H9 (cell line): ENCODE data around the gene CCR9. TPM values are rescaled to one million over a fixed set of nuclear protein-coding genes. Genes with fewer than 3 reads are reported as not detected.

Experiments
- DNase-seq: peaks from one replicate; pipeline ENCODE4 v3.0.0-alpha.2; 2017
- H2AFZ ChIP-seq: one replicate; pipeline ENCODE4 v1.6.1; 2013; ENCODE audit warnings: mild to moderate bottlenecking, low read length, control low read depth, moderate library complexity
- H2AK5ac ChIP-seq: 2 replicates; pipeline ENCODE4 v1.6.1; 2013; ENCODE audit warnings: low read length, control low read depth, mixed read lengths; ENCODE audit not compliant: insufficient read length
- H2BK120ac ChIP-seq: one replicate; pipeline ENCODE4 v1.6.1; 2013; ENCODE audit warnings: low read depth, mild to moderate bottlenecking, low read length, control low read depth, inconsistent platforms; ENCODE audit not compliant: poor library complexity, severe bottlenecking
- H2BK12ac ChIP-seq: 2 replicates; pipeline ENCODE4 v1.6.1; 2013; ENCODE audit warnings: low read length, control low read depth, mixed read lengths, low read depth; ENCODE audit not compliant: insufficient read length
- H2BK15ac ChIP-seq: 2 replicates; pipeline ENCODE4 v1.6.1; 2013; ENCODE audit warnings: low read depth, low read length, control low read depth
- H2BK20ac ChIP-seq: one replicate; pipeline ENCODE4 v1.6.1; 2013; ENCODE audit warnings: low read depth, mild to moderate bottlenecking, low read length, control low read depth, inconsistent platforms; ENCODE audit not compliant: poor library complexity, severe bottlenecking
- H2BK5ac ChIP-seq: 2 replicates; pipeline ENCODE4 v1.6.1; 2013; ENCODE audit warnings: low read length, control low read depth, mixed read lengths; ENCODE audit not compliant: insufficient read length
- H3K14ac ChIP-seq: 2 replicates; pipeline ENCODE4 v1.6.1; 2013; ENCODE audit warnings: low read length, control low read depth; ENCODE audit not compliant: insufficient read depth
- H3K18ac ChIP-seq: 2 replicates; pipeline ENCODE4 v1.6.1; 2013; ENCODE audit warnings: low read depth, mild to moderate bottlenecking, mixed read lengths, low read length, control low read depth; ENCODE audit not compliant: insufficient read length
- H3K23ac ChIP-seq: 2 replicates; pipeline ENCODE4 v1.6.1; 2013; ENCODE audit warnings: low read length, control low read depth, mixed read lengths, low read depth; ENCODE audit not compliant: insufficient read length
- H3K23me2 ChIP-seq: 2 replicates; pipeline ENCODE4 v1.6.1; 2013; ENCODE audit warnings: low read depth, mild to moderate bottlenecking, mixed read lengths, low read length, control low read depth; ENCODE audit not compliant: insufficient read length, poor library complexity, severe bottlenecking
- H3K27ac ChIP-seq: 2 replicates; pipeline ENCODE4 v1.5.1; 2013; ENCODE audit warnings: low read length, control low read depth, mixed read lengths, low read depth; ENCODE audit not compliant: insufficient read length
- H3K27me3 ChIP-seq: 2 replicates; pipeline ENCODE4 v1.6.1; 2013; ENCODE audit warnings: low read length, control low read depth, inconsistent platforms; ENCODE audit not compliant: insufficient read depth
- H3K4ac ChIP-seq: 2 replicates; pipeline ENCODE4 v1.6.1; 2013; ENCODE audit warnings: low read depth, mild to moderate bottlenecking, control low read depth, inconsistent platforms, low read length, moderate library complexity
- H3K4me1 ChIP-seq: 2 replicates; pipeline ENCODE4 v1.6.1; 2013; ENCODE audit warnings: low read length, control low read depth, inconsistent platforms; ENCODE audit not compliant: insufficient read depth
- H3K4me2 ChIP-seq: 2 replicates; pipeline ENCODE4 v1.6.1; 2013; ENCODE audit warnings: low read length, control low read depth, mixed read lengths; ENCODE audit not compliant: insufficient read length, insufficient read depth
- H3K56ac ChIP-seq: 2 replicates; pipeline ENCODE4 v1.6.1; 2013; ENCODE audit warnings: low read depth, mild to moderate bottlenecking, mixed read lengths, low read length, control low read depth; ENCODE audit not compliant: insufficient read length
- H3K79me1 ChIP-seq: 2 replicates; pipeline ENCODE4 v1.6.1; 2013; ENCODE audit warnings: low read depth, mild to moderate bottlenecking, moderate library complexity, low read length, control low read depth, inconsistent platforms; ENCODE audit not compliant: insufficient read depth, poor library complexity, severe bottlenecking
- H3K79me2 ChIP-seq: 2 replicates; pipeline ENCODE4 v1.6.1; 2013; ENCODE audit warnings: low read length, control low read depth, inconsistent platforms; ENCODE audit not compliant: insufficient read depth
- H3K9ac ChIP-seq: 2 replicates; pipeline ENCODE4 v1.6.1; 2013; ENCODE audit warnings: low read length, control low read depth, mixed read lengths; ENCODE audit not compliant: insufficient read length; ENCODE audit errors: extremely low read depth
- H3K9me3 ChIP-seq: one replicate; pipeline ENCODE4 v1.6.1; 2013; ENCODE audit warnings: low read depth, low read length, inconsistent platforms; ENCODE audit not compliant: control insufficient read depth
- H3T11ph ChIP-seq: one replicate; pipeline ENCODE4 v1.6.1; 2013; ENCODE audit warnings: mild to moderate bottlenecking, low read length, control low read depth, inconsistent platforms
- H4K20me1 ChIP-seq: one replicate; pipeline ENCODE4 v1.6.1; 2013; ENCODE audit not compliant: control insufficient read depth, insufficient read length, insufficient read depth
- H4K5ac ChIP-seq: 2 replicates; pipeline ENCODE4 v1.6.1; 2013; ENCODE audit warnings: low read depth, mild to moderate bottlenecking, mixed read lengths, low read length, control low read depth; ENCODE audit not compliant: insufficient read length
- H4K8ac ChIP-seq: replicated peaks from 2 replicates; pipeline ENCODE4 v1.6.1; 2013; ENCODE audit warnings: low read length, control low read depth, mixed read lengths, low read depth; ENCODE audit not compliant: insufficient read length
- H4K91ac ChIP-seq: 2 replicates; pipeline ENCODE4 v1.6.1; 2013; ENCODE audit warnings: low read depth, mild to moderate bottlenecking, moderate library complexity, mixed read lengths, low read length, control low read depth; ENCODE audit not compliant: insufficient read length
- H3K27ac Mint-ChIP-seq, 3 experiments: 2 replicates in 2 of 3; 3 replicates in 1 of 3; pipeline ENCODE4 v1.8.0; 2020 to 2021; ENCODE audit warnings: mixed read lengths in 3 of 3, mild to moderate bottlenecking in 1 of 3, moderate library complexity in 1 of 3
- H3K27me3 Mint-ChIP-seq: 2 replicates; pipeline ENCODE4 v1.8.0; 2021; ENCODE audit warnings: low read depth, mild to moderate bottlenecking, moderate library complexity, mixed read lengths
- H3K36me3 Mint-ChIP-seq, 3 experiments: 2 replicates in 2 of 3; 3 replicates in 1 of 3; pipeline ENCODE4 v1.8.0; 2020 to 2021; ENCODE audit warnings: low read depth in 3 of 3, mixed read lengths in 3 of 3; ENCODE audit not compliant: insufficient read depth in 1 of 3
- H3K4me1 Mint-ChIP-seq, 2 experiments: 2 replicates each; pipeline ENCODE4 v1.8.0; 2020; ENCODE audit warnings: mixed read lengths in 2 of 2
- H3K4me3 Mint-ChIP-seq, 2 experiments: 2 replicates in 1 of 2; 3 replicates in 1 of 2; pipeline ENCODE4 v1.8.0; 2020 to 2021; ENCODE audit warnings: mild to moderate bottlenecking in 2 of 2, mixed read lengths in 2 of 2, moderate library complexity in 1 of 2
- H3K9me3 Mint-ChIP-seq, 2 experiments: 2 replicates in 1 of 2; 3 replicates in 1 of 2; pipeline ENCODE4 v1.8.0; 2020; ENCODE audit warnings: mild to moderate bottlenecking in 2 of 2, mixed read lengths in 2 of 2, moderate library complexity in 1 of 2
- WGBS: extraction: QIAGEN DNeasy Blood & Tissue Kit; methylation state at CpG from one replicate; pipeline ENCODE4 v1.1.7; 2013; ENCODE audit warnings: missing lambda C conversion rate, low lambda C conversion rate, mixed read lengths; ENCODE audit not compliant: insufficient read length; ENCODE audit errors: extremely low coverage; 5-methylcytosine and 5-hydroxymethylcytosine counted together
- total RNA-seq: library from RNA; stranded (reverse); gene quantifications from 2 replicates; pipeline ENCODE4 v1.2.1, GENCODE V29; 2021
- TF ChIP-seq, protein P1 (sequence below): fragments of 200-600 bp; sonication (generic); conservative IDR thresholded peaks from 3 replicates; pipeline ENCODE4 v1.8.0; 2021; ENCODE audit warnings: antibody characterized with exemption, mild to moderate bottlenecking

The CCR9 gene
- total RNA-seq, 1 experiment from 2014 or later = not detected

DNA sequence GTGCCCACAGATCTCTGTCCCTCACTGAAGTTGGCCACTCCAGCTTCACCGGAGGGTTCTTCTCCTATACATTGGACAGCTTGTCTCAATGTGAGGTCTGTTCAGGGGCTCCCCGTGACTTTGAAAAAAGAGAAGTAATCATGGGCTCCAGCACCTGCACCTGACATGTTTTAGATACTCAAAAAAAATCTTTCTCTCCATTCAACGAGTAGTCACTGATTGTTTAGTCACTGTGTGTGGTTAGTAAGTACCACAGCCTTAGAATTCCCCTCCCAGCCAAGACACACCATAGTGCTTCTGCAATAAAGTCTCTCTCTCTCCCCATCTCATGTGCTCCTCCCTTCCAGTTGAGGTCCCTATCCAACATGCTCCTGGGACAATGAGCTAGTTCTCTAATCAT, 18.6 kb downstream of the CCR9 start:
- WGBS = no CpG with 5 or more reads among the region's 3 CpGs
- no peaks in the 10 kb centered on the region for H3K4me1 Mint-ChIP-seq
- H3K27ac Mint-ChIP-seq = no peak overlapping the region

More for the DNA sequence above, 18.6 kb downstream of the CCR9 start:
- no peak overlapping the region for H2BK20ac ChIP-seq
- Mint-ChIP-seq H3K27me3 (peaks cover 12% of the 10 kb centered on the region), H3K4me3 (no peak overlapping the region), H3K36me3 (no peaks in the 10 kb centered on the region; a peak in 1 of 7 replicates), H3K9me3 (no peaks in the 10 kb centered on the region)
- H3K4ac ChIP-seq = no peak overlapping the region
- no peak overlapping the region for H2BK15ac ChIP-seq
- no peaks in the 10 kb centered on the region for H3K4me1 ChIP-seq
- no peak overlapping the region for H2AFZ ChIP-seq
- H3K9me3 ChIP-seq = no peaks in the 10 kb centered on the region
- H2BK12ac ChIP-seq = no peak overlapping the region
- H3K23ac ChIP-seq = no peak overlapping the region
- no peak overlapping the region for H2AK5ac ChIP-seq
- H3K14ac ChIP-seq = no peak overlapping the region
- no peaks in the 10 kb centered on the region for H3K27me3 ChIP-seq
- no peak overlapping the region for H3K9ac ChIP-seq
- H2BK120ac ChIP-seq = no peak overlapping the region
- no peaks in the 10 kb centered on the region for H3K79me2 ChIP-seq
- no peaks in the 10 kb centered on the region for H4K20me1 ChIP-seq
- H3K79me1 ChIP-seq = no peaks in the 10 kb centered on the region
- no peak overlapping the region for H2BK5ac ChIP-seq
- TF ChIP-seq, protein P1, sequence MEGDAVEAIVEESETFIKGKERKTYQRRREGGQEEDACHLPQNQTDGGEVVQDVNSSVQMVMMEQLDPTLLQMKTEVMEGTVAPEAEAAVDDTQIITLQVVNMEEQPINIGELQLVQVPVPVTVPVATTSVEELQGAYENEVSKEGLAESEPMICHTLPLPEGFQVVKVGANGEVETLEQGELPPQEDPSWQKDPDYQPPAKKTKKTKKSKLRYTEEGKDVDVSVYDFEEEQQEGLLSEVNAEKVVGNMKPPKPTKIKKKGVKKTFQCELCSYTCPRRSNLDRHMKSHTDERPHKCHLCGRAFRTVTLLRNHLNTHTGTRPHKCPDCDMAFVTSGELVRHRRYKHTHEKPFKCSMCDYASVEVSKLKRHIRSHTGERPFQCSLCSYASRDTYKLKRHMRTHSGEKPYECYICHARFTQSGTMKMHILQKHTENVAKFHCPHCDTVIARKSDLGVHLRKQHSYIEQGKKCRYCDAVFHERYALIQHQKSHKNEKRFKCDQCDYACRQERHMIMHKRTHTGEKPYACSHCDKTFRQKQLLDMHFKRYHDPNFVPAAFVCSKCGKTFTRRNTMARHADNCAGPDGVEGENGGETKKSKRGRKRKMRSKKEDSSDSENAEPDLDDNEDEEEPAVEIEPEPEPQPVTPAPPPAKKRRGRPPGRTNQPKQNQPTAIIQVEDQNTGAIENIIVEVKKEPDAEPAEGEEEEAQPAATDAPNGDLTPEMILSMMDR = no peak
- no peak overlapping the region for H3K18ac ChIP-seq
- H3K56ac ChIP-seq = no peak overlapping the region
- H3T11ph ChIP-seq = no peak overlapping the region
- no peak overlapping the region for H4K8ac ChIP-seq
- H3K23me2 ChIP-seq = no peaks in the 10 kb centered on the region
- no peak for DNase-seq
- H4K91ac ChIP-seq = no peak overlapping the region
- H3K27ac ChIP-seq = no peak overlapping the region
- H3K4me2 ChIP-seq = no peak overlapping the region
- H4K5ac ChIP-seq = no peak overlapping the region
